RWPE2 (cell line): Measurements from ENCODE around the gene MITF.
A peak's percentile ranks its signal among the peaks of the same experiment; 100 is the strongest.

Experiments used
- ATAC-seq: fragments of 200-7000 bp; cut with Tn5 transposase; 3 replicates; pipeline ENCODE4 v1.9.1; 2021; ENCODE audit warnings: low read depth
- DNase-seq: peaks from one replicate; pipeline ENCODE4 v3.0.0-alpha.2; 2020; ENCODE audit warnings: low spot score
- H3K27ac ChIP-seq: fragments of 450-650 bp; 2 replicates; pipeline ENCODE4 v1.5.1; 2017; ENCODE audit warnings: mild to moderate bottlenecking; ENCODE audit not compliant: poor library complexity, severe bottlenecking
- H3K27me3 ChIP-seq: fragments of 250-450 bp; sonication (Bioruptor Pico); 2 replicates; pipeline ENCODE4 v1.5.1; 2021; ENCODE audit warnings: mild to moderate bottlenecking, moderate library complexity; ENCODE audit not compliant: insufficient read depth, poor library complexity, severe bottlenecking
- H3K36me3 ChIP-seq: fragments of 250-450 bp; sonication (Bioruptor Pico); 2 replicates; pipeline ENCODE4 v1.5.1; 2020; ENCODE audit warnings: low read depth, mild to moderate bottlenecking, moderate library complexity
- H3K4me1 ChIP-seq: fragments of 250-450 bp; sonication (Bioruptor Pico); 2 replicates; pipeline ENCODE4 v1.5.1; 2021; ENCODE audit warnings: mild to moderate bottlenecking, moderate library complexity; ENCODE audit not compliant: insufficient read depth, poor library complexity, severe bottlenecking
- H3K4me3 ChIP-seq: fragments of 250-450 bp; sonication (Bioruptor Pico); 2 replicates; pipeline ENCODE4 v1.5.1; 2021; ENCODE audit warnings: mild to moderate bottlenecking, moderate library complexity; ENCODE audit not compliant: severe bottlenecking
- H3K9me3 ChIP-seq: fragments of 250-450 bp; sonication (Bioruptor Pico); 2 replicates; pipeline ENCODE4 v1.5.1; 2021; ENCODE audit warnings: mild to moderate bottlenecking, moderate library complexity; ENCODE audit not compliant: severe bottlenecking
- TF ChIP-seq, protein P1 (sequence below): fragments of 450-650 bp; IDR thresholded peaks from one replicate; pipeline ENCODE4 v1.5.1; 2017; ENCODE audit warnings: mild to moderate bottlenecking, moderate library complexity; ENCODE audit not compliant: poor library complexity, severe bottlenecking

The MITF gene

DNA sequence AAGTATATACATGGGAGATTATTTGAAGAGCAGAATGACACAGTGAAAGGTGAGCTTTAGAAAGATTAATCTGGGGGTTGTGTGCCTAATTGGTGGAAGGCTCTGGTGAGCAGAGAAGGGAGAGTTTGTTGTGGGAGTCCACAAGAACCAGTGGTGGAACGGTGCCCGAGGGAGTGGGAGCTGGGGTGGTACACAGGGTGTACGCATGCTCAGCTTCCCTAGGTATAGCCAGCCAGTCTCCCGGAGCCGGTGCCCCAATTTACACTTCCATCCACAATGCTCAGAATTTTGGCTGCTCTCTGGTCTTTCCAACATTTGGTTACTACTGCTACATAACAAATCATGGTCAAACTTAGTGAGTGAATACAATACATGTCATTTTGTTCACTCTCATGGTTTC, 92.5 kb downstream of the MITF start:
- DNase-seq (no peak), ATAC-seq (no peak)
- H3K27ac ChIP-seq = no peak overlapping the region
- TF ChIP-seq, protein P1, sequence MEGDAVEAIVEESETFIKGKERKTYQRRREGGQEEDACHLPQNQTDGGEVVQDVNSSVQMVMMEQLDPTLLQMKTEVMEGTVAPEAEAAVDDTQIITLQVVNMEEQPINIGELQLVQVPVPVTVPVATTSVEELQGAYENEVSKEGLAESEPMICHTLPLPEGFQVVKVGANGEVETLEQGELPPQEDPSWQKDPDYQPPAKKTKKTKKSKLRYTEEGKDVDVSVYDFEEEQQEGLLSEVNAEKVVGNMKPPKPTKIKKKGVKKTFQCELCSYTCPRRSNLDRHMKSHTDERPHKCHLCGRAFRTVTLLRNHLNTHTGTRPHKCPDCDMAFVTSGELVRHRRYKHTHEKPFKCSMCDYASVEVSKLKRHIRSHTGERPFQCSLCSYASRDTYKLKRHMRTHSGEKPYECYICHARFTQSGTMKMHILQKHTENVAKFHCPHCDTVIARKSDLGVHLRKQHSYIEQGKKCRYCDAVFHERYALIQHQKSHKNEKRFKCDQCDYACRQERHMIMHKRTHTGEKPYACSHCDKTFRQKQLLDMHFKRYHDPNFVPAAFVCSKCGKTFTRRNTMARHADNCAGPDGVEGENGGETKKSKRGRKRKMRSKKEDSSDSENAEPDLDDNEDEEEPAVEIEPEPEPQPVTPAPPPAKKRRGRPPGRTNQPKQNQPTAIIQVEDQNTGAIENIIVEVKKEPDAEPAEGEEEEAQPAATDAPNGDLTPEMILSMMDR = no peak
- H3K9me3 ChIP-seq = no peaks in the 10 kb centered on the region
- H3K27me3 ChIP-seq = no peaks in the 10 kb centered on the region
- H3K4me3 ChIP-seq = no peak overlapping the region
- no peaks in the 10 kb centered on the region for H3K4me1 ChIP-seq
- H3K36me3 ChIP-seq = no peaks in the 10 kb centered on the region

DNA sequence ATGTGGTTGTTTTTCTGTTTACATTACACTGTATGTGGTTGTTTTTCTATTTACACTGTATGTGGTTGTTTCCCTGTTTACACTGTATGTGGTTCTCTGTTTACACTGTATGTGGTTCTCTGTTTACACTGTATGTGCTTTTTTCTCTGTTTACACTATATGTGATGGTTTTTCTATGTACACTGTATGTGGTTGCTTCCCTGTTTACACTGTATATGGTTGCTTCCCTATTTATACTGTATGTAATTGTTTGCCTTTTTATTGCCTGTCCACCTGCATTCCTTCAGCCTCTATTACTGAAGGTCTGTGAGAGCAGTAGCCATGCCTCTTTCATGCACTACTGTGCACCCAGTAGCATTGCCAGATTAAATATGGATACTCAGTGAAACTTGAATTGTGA, 94.3 kb downstream of the MITF start:
- TF ChIP-seq, protein P1 = no peak

DNA sequence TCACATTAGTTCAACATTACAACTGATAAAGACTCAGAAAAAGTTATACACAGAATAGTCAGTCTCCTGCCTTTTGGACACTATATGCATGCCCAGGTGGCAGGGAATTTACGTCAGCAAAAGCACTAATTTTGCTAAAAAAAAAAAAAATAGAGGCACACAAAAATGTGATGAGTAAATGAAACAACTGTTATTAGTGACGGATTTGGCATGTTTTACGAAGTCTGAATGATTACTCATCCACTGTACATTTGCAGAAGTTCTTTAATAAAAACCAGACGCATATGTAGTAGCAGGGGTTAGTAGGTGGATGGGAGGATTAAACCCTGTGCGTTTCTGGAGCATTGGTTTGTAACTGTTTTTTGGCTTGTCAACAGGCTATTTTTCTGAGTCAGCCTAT, 99.0 kb downstream of the MITF start:
- H3K27ac ChIP-seq = peak overlapping the region; percentile 6
- TF ChIP-seq, protein P1 = no peak

More for the DNA sequence above, 94.3 kb downstream of the MITF start:
- H3K36me3 ChIP-seq = no peaks in the 10 kb centered on the region
- H3K27ac ChIP-seq = no peak overlapping the region
- no peak overlapping the region for H3K4me3 ChIP-seq
- H3K9me3 ChIP-seq = no peaks in the 10 kb centered on the region
- DNase-seq (no peak), ATAC-seq (no peak)
- no peaks in the 10 kb centered on the region for H3K4me1 ChIP-seq
- H3K27me3 ChIP-seq = no peaks in the 10 kb centered on the region

DNA sequence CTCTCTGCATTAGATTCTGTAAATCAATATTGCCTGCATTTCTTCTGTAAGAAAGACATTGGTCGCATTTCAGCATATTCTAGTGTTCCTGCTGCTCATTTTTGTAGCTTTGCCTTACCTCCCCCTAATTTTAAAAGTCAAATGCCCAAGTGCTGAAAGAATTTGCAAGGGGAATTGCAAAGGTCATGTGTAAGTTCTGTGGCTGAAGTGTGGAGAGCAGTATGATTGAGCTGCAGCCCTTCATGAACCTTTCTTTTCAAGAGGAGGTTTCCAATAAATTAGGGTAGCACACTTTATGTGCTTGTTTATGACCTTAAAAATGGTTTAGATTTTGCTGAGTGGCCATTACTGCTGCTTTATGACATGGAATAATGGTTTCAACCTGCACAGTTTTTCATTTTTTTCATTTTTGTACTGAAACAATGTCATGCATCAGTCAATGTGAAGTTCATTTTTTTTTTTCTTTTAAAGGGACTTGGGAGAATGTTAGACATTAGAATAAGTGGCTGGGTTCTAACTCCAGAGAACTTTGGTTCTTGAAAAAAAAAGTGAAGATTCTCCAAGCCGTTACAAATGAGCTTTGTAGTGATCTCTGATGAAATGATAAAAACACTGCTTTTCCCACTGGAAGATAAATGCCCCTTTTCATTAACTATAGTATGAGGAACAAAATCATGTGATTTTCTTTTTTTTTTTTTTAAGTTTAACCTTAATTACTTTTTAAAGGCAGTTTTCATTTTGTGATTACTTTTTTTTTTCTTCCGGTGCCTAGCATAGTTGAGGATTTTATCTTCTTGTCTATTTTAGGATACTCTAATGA, 99.6 kb downstream of the MITF start:
- H3K9me3 ChIP-seq = no peaks in the 10 kb centered on the region
- DNase-seq (no peak), ATAC-seq (no peak)
- no peaks in the 10 kb centered on the region for H3K27me3 ChIP-seq
- no peaks in the 10 kb centered on the region for H3K4me1 ChIP-seq
- peak overlapping the region; percentile 6 for H3K27ac ChIP-seq
- H3K36me3 ChIP-seq = no peaks in the 10 kb centered on the region
- no peak overlapping the region for H3K4me3 ChIP-seq
- TF ChIP-seq, protein P1 = no peak

More for the DNA sequence above, 99.0 kb downstream of the MITF start:
- peak; percentile 33; the same call in 1 of the 3 replicates for ATAC-seq
- no peaks in the 10 kb centered on the region for H3K27me3 ChIP-seq
- H3K4me3 ChIP-seq = no peak overlapping the region
- DNase-seq = no peak
- H3K36me3 ChIP-seq = no peaks in the 10 kb centered on the region
- no peaks in the 10 kb centered on the region for H3K4me1 ChIP-seq
- no peaks in the 10 kb centered on the region for H3K9me3 ChIP-seq

DNA sequence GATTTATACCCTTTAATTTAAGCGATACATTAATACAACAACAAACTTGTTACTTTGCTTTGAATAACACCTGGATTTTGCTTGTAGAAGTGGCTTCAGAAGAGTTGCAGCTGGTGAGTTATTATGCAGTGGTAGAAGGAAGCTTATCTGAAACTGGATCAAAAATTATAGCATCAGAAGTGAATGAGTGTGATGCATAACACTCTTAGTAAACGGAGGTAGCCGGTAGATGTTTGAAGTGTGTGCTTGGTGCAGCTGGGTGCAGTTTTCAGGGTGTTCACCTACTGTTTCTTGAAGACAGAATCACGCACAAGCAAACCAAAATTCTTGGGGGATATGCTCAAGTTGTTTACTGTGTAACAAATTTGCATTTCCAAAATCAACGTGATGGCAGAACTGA, 103.1 kb downstream of the MITF start:
- TF ChIP-seq, protein P1 = no peak
- Histone ChIP-seq H3K9me3 (no peaks in the 10 kb centered on the region), H3K27ac (no peak overlapping the region)

More for the DNA sequence above, 103.1 kb downstream of the MITF start:
- DNase-seq = no peak
- H3K4me3 ChIP-seq = no peak overlapping the region
- H3K27me3 ChIP-seq = no peaks in the 10 kb centered on the region
- H3K4me1 ChIP-seq = no peaks in the 10 kb centered on the region
- ATAC-seq = no peak
- H3K36me3 ChIP-seq = no peaks in the 10 kb centered on the region
